GM21737 (cell line): ENCODE results near the gene AGPAT3.

ENCODE experiments used
- ATAC-seq: cut with Tn5 transposase; IDR thresholded peaks from one replicate; pipeline ENCODE4 v1.9.1; 2021; ENCODE audit warnings: mild to moderate bottlenecking, moderate library complexity; ENCODE audit not compliant: unreplicated experiment

Gene AGPAT3

GRCh38 chr21:43989401-43989800 is 124.4 kb downstream of the AGPAT3 start:
- ATAC-seq, result no peak

GRCh38 chr21:43991447-43991991 is 126.5 kb downstream of the AGPAT3 start:
- ATAC-seq, result no peak

- no peak for ATAC-seq
Measured at GRCh38 chr21:43992121-43992520, 127.1 kb downstream of the AGPAT3 start.

GRCh38 chr21:43993420-43993934 is 128.5 kb downstream of the AGPAT3 start:
- ATAC-seq, result no peak

- ATAC-seq, result no peak
Measured at GRCh38 chr21:43994085-43994484, 129.1 kb downstream of the AGPAT3 start.

GRCh38 chr21:43994646-43995045 is 129.6 kb downstream of the AGPAT3 start:
- ATAC-seq, result no peak

- ATAC-seq, result no peak
Measured at GRCh38 chr21:43995521-43996105, 130.6 kb downstream of the AGPAT3 start.

- no peak for ATAC-seq
Measured at GRCh38 chr21:43997766-43998742, 133.0 kb downstream of the AGPAT3 start.

GRCh38 chr21:44000360-44000759 is 135.3 kb downstream of the AGPAT3 start:
- ATAC-seq, result no peak

GRCh38 chr21:44002511-44002910 is 137.5 kb downstream of the AGPAT3 start:
- ATAC-seq, result no peak

GRCh38 chr21:44003307-44003966 is 138.4 kb downstream of the AGPAT3 start:
- no peak for ATAC-seq

GRCh38 chr21:44005071-44005470 is 140.0 kb downstream of the AGPAT3 start:
- no peak for ATAC-seq

- no peak for ATAC-seq
Measured at GRCh38 chr21:44005593-44005992, 140.6 kb downstream of the AGPAT3 start.

- no peak for ATAC-seq
Measured at GRCh38 chr21:44006017-44006619, 141.1 kb downstream of the AGPAT3 start.

GRCh38 chr21:44006656-44007055 is 141.6 kb downstream of the AGPAT3 start:
- ATAC-seq, result no peak

GRCh38 chr21:44010429-44010828 is 145.4 kb downstream of the AGPAT3 start:
- no peak for ATAC-seq

GRCh38 chr21:44011123-44011522 is 146.1 kb downstream of the AGPAT3 start:
- ATAC-seq, result no peak

GRCh38 chr21:44011579-44012473 is 146.8 kb downstream of the AGPAT3 start, which contains the start of gene TRAPPC10:
Gene TRAPPC10, plus strand, starts transcription at chr21:44012309. Its CDS starts 185 bp downstream, at chr21:44012494.
- ATAC-seq, result peak; percentile 53
